C4-2B (cell line): Measurements from ENCODE around the gene ANKS1B.

Source experiments
- CTCF ChIP-seq: fragments of 450-650 bp; conservative IDR thresholded peaks from 2 replicates; pipeline ENCODE4 v1.5.1; 2017; ENCODE audit warnings: mild to moderate bottlenecking
- ZFX ChIP-seq: fragments of 450-650 bp; IDR thresholded peaks from 2 replicates; pipeline ENCODE4 v1.6.1; 2017

GRCh38 chr12:98763656-98764055, 1221.1 kb downstream of the ANKS1B start:
- TF ChIP-seq CTCF: no peak
- TF ChIP-seq ZFX: no peak
